T-helper 2 cell treated with Interferon-gamma antibody and Interleukin-4, amounts not matched to agents 5 μg/mL and 100 μg/mL, for 36 hours (primary cell): ENCODE results near the gene TNFAIP8L1.

Source experiments
- DNase-seq: peaks from one replicate; pipeline ENCODE4 v3.0.0; 2021; ENCODE audit warnings: low spot score
- H3K27ac Mint-ChIP-seq: one replicate; pipeline ENCODE4 v1.8.0; 2021; ENCODE audit warnings: mild to moderate bottlenecking, mixed read lengths
- H3K27me3 Mint-ChIP-seq: one replicate; pipeline ENCODE4 v1.8.0; 2021; ENCODE audit warnings: low read depth, mixed read lengths
- H3K36me3 Mint-ChIP-seq: one replicate; pipeline ENCODE4 v1.8.0; 2021; ENCODE audit warnings: low read depth, mixed read lengths
- H3K4me1 Mint-ChIP-seq: one replicate; pipeline ENCODE4 v1.8.0; 2021; ENCODE audit warnings: low read depth, mixed read lengths
- H3K4me3 Mint-ChIP-seq: one replicate; pipeline ENCODE4 v1.8.0; 2022; ENCODE audit warnings: mild to moderate bottlenecking, moderate library complexity, mixed read lengths
- H3K9me3 Mint-ChIP-seq: one replicate; pipeline ENCODE4 v1.8.0; 2021; ENCODE audit warnings: mixed read lengths

The TNFAIP8L1 gene

GRCh38 chr19:4649392-4650047 lies 10.2 kb downstream of the TNFAIP8L1 start:
- no peaks in the 10 kb centered on the region for H3K27me3 Mint-ChIP-seq
- no peaks in the 10 kb centered on the region for H3K9me3 Mint-ChIP-seq
- DNase-seq = no peak
- H3K27ac Mint-ChIP-seq = no peak overlapping the region
- H3K4me3 Mint-ChIP-seq = no peak overlapping the region
- peaks cover 11% of the 10 kb centered on the region for H3K36me3 Mint-ChIP-seq
- H3K4me1 Mint-ChIP-seq = no peaks in the 10 kb centered on the region

DNA sequence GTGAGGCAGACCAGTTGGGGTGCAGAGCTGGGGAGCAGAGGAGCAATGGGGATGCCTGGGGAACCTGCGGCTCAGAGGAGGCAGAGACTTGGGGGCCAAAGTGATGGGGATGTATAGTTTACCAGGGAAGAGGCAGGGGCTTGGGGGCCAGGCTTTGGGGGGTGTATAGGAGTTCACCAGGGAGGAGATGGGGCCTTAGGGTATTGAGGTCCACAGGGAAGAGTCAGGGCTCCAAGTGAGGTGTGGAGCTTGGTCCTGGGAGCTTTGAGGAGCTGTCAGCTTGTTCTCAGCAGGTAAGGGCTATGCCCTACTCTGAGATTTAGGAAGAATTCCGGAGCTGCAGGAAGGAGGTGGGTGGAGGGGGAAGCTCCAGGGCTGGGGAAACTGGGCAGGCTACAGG lies 10.8 kb downstream of the TNFAIP8L1 start:
- H3K36me3 Mint-ChIP-seq = peaks cover 16% of the 10 kb centered on the region
- H3K27me3 Mint-ChIP-seq = no peaks in the 10 kb centered on the region
- H3K4me3 Mint-ChIP-seq = no peak overlapping the region
- no peak overlapping the region for H3K27ac Mint-ChIP-seq
- DNase-seq = no peak
- no peaks in the 10 kb centered on the region for H3K4me1 Mint-ChIP-seq
- no peaks in the 10 kb centered on the region for H3K9me3 Mint-ChIP-seq

- H3K4me1 Mint-ChIP-seq = no peaks in the 10 kb centered on the region
- no peaks in the 10 kb centered on the region for H3K9me3 Mint-ChIP-seq
- DNase-seq = no peak
- no peaks in the 10 kb centered on the region for H3K27me3 Mint-ChIP-seq
- peaks cover 17% of the 10 kb centered on the region for H3K36me3 Mint-ChIP-seq
- no peak overlapping the region for H3K27ac Mint-ChIP-seq
- no peak overlapping the region for H3K4me3 Mint-ChIP-seq
Observed at GRCh38 chr19:4652075-4652474, 12.8 kb downstream of the TNFAIP8L1 start.

DNA sequence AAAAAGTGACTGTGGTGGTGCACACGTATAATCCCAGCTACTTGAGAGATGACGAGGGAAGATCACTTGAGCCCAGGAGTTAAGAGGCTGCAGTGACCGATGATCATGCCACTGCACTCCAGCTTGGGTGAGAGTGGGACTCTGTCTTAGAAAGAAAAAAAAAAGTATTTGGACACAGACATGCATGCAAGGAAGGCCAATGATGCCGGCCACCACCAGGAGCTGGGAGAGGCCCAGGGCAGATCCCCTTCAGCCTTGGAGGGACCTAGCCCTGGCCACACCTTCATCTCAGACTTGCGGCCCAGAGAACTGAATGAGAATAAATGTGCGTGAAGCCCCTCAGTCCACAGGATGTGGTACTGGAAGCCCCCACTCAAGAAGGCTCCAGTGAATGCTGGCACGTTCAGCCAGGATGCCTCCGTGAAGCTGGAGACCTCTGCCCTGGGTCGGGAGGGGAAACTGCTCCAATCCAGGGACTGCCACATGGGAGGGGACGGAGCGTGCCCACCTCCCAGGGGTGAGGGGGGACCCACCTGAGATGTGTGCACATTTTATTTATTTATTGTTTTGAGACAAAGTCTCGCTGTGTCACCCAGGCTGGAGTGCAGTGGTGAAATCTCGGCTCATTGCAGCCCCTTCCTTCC lies 14.6 kb downstream of the TNFAIP8L1 start:
- H3K27ac Mint-ChIP-seq = no peak overlapping the region

DNA sequence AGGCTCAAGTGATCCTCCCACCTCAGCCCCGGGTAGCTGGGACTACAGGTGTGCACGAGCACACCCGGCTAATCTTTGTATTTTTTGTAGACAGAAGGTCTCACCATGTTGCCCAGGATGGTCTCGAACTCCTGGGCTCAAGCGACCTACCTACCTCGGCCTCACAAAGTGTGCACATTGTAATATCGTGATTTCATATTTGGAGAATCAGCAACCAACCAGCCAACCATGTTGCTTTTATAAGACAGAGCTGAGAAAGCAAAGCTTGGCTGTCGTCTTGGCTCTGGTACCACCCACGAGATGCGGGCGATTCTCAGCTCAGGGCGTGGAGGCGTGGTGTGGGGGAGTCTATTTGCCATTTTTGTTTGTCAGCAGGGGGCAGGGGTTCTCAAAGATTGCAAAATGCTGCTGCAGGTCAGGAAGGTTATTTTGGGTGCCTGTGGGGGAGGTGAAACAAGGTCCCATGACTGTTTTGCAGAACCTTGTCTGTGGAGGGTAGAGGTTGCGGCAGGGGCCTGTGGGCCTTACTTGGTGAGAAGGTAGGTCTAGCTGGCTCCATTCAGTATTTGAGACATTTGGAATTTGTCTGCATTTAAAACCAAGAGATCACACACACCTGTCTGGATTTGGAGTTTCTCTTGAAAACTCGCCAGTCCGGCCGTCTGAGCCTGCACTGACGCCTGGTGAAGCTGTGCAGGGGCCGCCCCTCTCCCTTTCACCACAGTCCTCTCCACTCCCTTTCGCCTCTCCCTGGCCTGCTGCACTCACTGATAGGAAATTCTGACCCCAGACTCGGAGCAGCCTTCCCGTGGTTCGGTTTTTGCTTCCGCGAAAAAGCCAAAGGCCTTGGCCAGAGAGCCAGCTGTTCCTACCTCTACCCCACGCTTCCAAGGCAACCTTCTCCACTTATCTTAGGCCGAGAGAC lies 15.4 kb downstream of the TNFAIP8L1 start:
- H3K4me3 Mint-ChIP-seq = no peak overlapping the region
- peak overlapping the region; percentile 3 for H3K27ac Mint-ChIP-seq
- DNase-seq = no peak
- no peaks in the 10 kb centered on the region for H3K27me3 Mint-ChIP-seq
- peaks cover 22% of the 10 kb centered on the region for H3K36me3 Mint-ChIP-seq
- H3K9me3 Mint-ChIP-seq = no peaks in the 10 kb centered on the region
- no peaks in the 10 kb centered on the region for H3K4me1 Mint-ChIP-seq

More for the DNA sequence above, 14.6 kb downstream of the TNFAIP8L1 start:
- H3K4me3 Mint-ChIP-seq = no peak overlapping the region
- no peaks in the 10 kb centered on the region for H3K27me3 Mint-ChIP-seq
- H3K36me3 Mint-ChIP-seq = peaks cover 19% of the 10 kb centered on the region
- DNase-seq = no peak
- no peaks in the 10 kb centered on the region for H3K9me3 Mint-ChIP-seq
- no peaks in the 10 kb centered on the region for H3K4me1 Mint-ChIP-seq

DNA sequence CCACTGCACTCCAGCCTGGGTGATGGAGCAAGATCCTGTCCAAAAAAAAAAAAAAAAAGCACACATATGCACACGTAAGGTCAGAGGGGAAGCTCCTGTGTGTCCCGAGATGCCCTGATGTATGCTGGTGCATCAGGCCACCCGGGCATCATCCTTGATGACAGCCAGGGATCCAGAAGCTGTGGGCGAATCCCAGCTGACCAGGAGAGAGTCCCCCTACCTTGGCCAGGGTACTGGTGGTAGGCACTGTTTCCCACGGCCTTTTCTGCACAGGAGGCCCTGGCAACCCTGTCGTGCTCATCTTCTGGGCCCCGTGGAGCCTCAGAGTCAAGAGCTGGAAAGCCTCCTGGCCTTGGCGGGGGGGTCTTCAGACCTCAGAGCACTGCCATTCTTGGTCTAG lies 16.8 kb downstream of the TNFAIP8L1 start:
- Mint-ChIP-seq H3K4me3 (no peak overlapping the region), H3K27me3 (no peaks in the 10 kb centered on the region), H3K9me3 (no peaks in the 10 kb centered on the region), H3K36me3 (peaks cover 30% of the 10 kb centered on the region), H3K27ac (no peak overlapping the region), H3K4me1 (peaks cover under 1% of the 10 kb centered on the region)
- no peak for DNase-seq

GRCh38 chr19:4657262-4657661 lies 17.9 kb downstream of the TNFAIP8L1 start:
- no peak overlapping the region for H3K27ac Mint-ChIP-seq
- no peak overlapping the region for H3K4me3 Mint-ChIP-seq
- peaks cover 32% of the 10 kb centered on the region for H3K36me3 Mint-ChIP-seq
- peaks cover 3% of the 10 kb centered on the region for H3K4me1 Mint-ChIP-seq
- no peaks in the 10 kb centered on the region for H3K27me3 Mint-ChIP-seq
- DNase-seq = no peak
- H3K9me3 Mint-ChIP-seq = no peaks in the 10 kb centered on the region

GRCh38 chr19:4657835-4658234 lies 18.5 kb downstream of the TNFAIP8L1 start:
- Mint-ChIP-seq H3K36me3 (peaks cover 30% of the 10 kb centered on the region), H3K27me3 (no peaks in the 10 kb centered on the region), H3K27ac (no peak overlapping the region), H3K9me3 (no peaks in the 10 kb centered on the region), H3K4me1 (peaks cover 3% of the 10 kb centered on the region), H3K4me3 (no peak overlapping the region)
- no peak for DNase-seq

DNA sequence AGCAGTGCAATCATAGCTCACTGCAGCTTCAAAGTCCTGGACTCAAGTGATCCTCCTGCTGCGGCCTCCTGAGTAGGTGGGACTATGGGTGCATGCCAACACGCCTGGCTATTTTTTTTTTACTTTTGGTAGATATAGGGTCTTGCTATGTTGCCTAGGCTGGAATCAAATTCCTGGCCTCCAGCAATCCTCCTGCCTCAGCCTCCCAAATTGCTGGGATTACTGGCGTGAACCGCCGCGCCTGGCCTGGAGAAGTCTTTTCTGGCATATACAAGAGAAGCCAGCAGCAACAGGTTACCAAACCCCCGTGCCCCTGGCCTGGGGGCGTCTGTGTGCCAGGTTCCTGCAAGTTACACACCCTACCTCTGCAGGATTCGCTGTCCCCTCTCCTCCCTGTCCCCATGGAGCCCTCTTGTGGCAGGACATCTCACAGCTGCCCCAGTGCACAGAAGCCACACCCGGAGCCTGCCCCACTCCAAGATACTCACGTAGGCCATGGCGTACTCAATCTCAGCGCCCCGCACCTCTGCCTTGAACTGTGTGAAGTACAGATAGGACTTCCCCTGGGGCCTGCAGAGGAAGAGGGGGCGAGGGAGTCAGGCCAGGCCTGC lies 21.0 kb downstream of the TNFAIP8L1 start:
- Mint-ChIP-seq H3K27me3 (no peaks in the 10 kb centered on the region), H3K4me3 (no peak overlapping the region), H3K27ac (no peak overlapping the region), H3K9me3 (no peaks in the 10 kb centered on the region), H3K36me3 (peaks cover 25% of the 10 kb centered on the region), H3K4me1 (peaks cover 3% of the 10 kb centered on the region)
- no peak for DNase-seq

GRCh38 chr19:4660993-4661392 lies 21.7 kb downstream of the TNFAIP8L1 start:
- Mint-ChIP-seq H3K27ac (no peak overlapping the region), H3K4me1 (peaks cover 3% of the 10 kb centered on the region), H3K27me3 (no peaks in the 10 kb centered on the region), H3K4me3 (no peak overlapping the region), H3K36me3 (peaks cover 25% of the 10 kb centered on the region), H3K9me3 (no peaks in the 10 kb centered on the region)
- no peak for DNase-seq

DNA sequence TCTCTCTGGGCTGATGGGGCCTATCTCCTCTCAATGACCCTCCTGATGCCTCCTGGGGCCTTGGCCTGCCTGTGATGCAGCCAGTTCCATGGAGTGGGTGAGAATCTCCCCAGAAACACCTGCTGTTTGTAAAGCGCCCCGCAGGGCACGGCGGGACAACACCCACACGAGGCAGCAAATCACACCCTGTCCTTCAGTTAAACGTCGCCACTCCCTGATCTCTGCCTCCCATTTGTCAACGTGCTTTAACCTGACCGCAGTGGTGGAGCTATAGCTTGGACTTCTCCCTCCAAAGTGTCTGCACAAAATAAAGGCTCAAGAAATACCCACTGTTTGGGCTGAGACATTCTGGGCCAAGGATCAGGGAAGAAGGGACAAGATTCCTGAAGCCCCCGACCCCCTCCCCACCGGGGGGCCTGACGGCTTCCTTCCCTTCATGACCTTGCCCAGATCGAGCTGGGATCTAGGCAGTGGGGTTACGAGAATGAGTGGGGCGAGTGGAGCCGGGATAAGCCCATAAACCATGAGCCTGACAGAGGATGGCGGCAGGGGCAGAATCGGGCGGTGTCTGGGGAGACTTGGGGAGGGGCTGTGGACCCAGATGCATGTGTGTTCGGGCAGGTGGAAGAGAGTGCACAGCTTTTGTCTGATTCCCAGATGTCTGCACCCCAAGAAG lies 22.8 kb downstream of the TNFAIP8L1 start:
- no peaks in the 10 kb centered on the region for H3K9me3 Mint-ChIP-seq
- no peaks in the 10 kb centered on the region for H3K27me3 Mint-ChIP-seq
- DNase-seq = no peak
- H3K4me3 Mint-ChIP-seq = no peak overlapping the region
- H3K36me3 Mint-ChIP-seq = peaks cover 28% of the 10 kb centered on the region
- no peak overlapping the region for H3K27ac Mint-ChIP-seq
- peaks cover 3% of the 10 kb centered on the region for H3K4me1 Mint-ChIP-seq

- no peak overlapping the region for H3K27ac Mint-ChIP-seq
- H3K4me1 Mint-ChIP-seq = peaks cover 3% of the 10 kb centered on the region
- no peaks in the 10 kb centered on the region for H3K9me3 Mint-ChIP-seq
- H3K4me3 Mint-ChIP-seq = no peak overlapping the region
- no peaks in the 10 kb centered on the region for H3K27me3 Mint-ChIP-seq
- H3K36me3 Mint-ChIP-seq = peaks cover 31% of the 10 kb centered on the region
- no peak for DNase-seq
Observed at GRCh38 chr19:4662812-4663211, 23.5 kb downstream of the TNFAIP8L1 start.

DNA sequence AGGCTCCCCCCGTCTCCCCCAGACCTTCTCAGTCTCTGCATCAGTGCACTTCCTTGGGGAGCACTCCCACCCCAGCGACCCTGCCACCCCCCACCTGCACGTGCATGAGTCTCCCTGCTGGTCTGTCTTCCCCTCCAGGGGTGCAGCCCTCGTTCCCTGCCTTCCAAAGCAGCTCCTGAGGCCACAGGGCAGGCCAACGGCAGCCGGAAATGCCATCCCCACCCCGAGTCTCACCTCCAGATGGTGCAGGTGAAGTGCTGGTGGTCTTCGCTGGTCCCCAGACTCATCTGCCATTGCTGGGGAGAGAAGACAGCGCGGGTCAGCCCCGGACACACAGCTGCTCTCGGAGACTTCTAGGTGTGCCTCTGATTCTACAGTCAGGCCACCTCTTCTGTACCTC lies 25.3 kb downstream of the TNFAIP8L1 start:
- DNase-seq = no peak
- H3K36me3 Mint-ChIP-seq = peaks cover 38% of the 10 kb centered on the region
- no peaks in the 10 kb centered on the region for H3K9me3 Mint-ChIP-seq
- H3K27me3 Mint-ChIP-seq = no peaks in the 10 kb centered on the region
- H3K27ac Mint-ChIP-seq = no peak overlapping the region
- H3K4me3 Mint-ChIP-seq = no peak overlapping the region
- H3K4me1 Mint-ChIP-seq = peaks cover 8% of the 10 kb centered on the region
